ENCODE results near the gene MAPRE3.

- TF ChIP-seq POLR2AphosphoS5 (IDR thresholded peaks at IDR 0.05): no peak
- no peak for TF ChIP-seq EP300 (IDR thresholded peaks at IDR 0.05)
Observed at GRCh38 chr2:26932974-26933373, 37.5 kb upstream of the MAPRE3 start.
